HFFc6 (cell line): ENCODE data around the gene TP53BP1. TPM values are rescaled to one million over a fixed set of nuclear protein-coding genes. Genes with fewer than 3 reads are reported as not detected.

ENCODE experiments used
- DNase-seq: peaks from one replicate; pipeline ENCODE4 v3.0.0-alpha.2; 2018
- H3K27ac Mint-ChIP-seq: 2 replicates; pipeline ENCODE4 v1.8.0; 2020; ENCODE audit warnings: mild to moderate bottlenecking, mixed read lengths
- H3K27me3 Mint-ChIP-seq: 2 replicates; pipeline ENCODE4 v1.8.0; 2021; ENCODE audit warnings: mild to moderate bottlenecking, moderate library complexity, mixed read lengths; ENCODE audit not compliant: insufficient read depth
- H3K36me3 Mint-ChIP-seq: 2 replicates; pipeline ENCODE4 v1.8.0; 2021; ENCODE audit warnings: low read depth, mixed read lengths
- H3K4me1 Mint-ChIP-seq: 2 replicates; pipeline ENCODE4 v1.8.0; 2020; ENCODE audit warnings: low read depth, mixed read lengths
- H3K4me3 Mint-ChIP-seq: 2 replicates; pipeline ENCODE4 v1.8.0; 2020; ENCODE audit warnings: mild to moderate bottlenecking, moderate library complexity, mixed read lengths
- H3K9me3 Mint-ChIP-seq: 2 replicates; pipeline ENCODE4 v1.8.0; 2020; ENCODE audit warnings: mild to moderate bottlenecking, mixed read lengths
- total RNA-seq, 6 experiments: library from RNA; stranded (reverse); fragmentation: NEBNext Ultra II Directional; extraction: Animal tissue kit (Norgen Biotek cat#: 25700); gene quantifications; 2 replicates in 1 of 6; 3 replicates in 5 of 6; pipeline ENCODE4 v1.2.3, GENCODE V29; 2021
- TF ChIP-seq, protein P1 (sequence below): fragments of 200-600 bp; sonication (generic); IDR thresholded peaks from 2 replicates; pipeline ENCODE4 v1.5.0; 2021; ENCODE audit warnings: antibody characterized with exemption, mild to moderate bottlenecking

The TP53BP1 gene
- total RNA-seq, 6 experiments from 2014 or later = 44.7 to 49.5 (median 46.4) TPM

DNA sequence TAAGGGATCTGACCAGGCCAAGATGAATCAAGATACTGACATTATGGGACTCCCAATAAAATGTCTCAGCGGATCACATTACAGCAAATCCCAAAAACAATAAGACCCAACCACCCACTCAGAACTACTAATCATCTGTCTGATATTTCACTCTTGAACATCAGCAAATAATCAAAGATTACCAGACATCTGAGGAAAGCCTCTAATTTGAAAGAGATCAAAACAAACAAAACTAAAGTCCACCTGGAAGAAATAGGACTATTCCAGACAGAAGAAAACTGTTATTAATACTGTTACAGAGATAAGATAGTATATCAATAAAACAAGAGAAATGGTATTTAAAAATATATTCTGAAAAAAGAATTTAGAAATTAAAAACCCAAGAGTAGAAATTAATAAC is 29.0 kb downstream of the TP53BP1 start:
- no peak for DNase-seq
- no peak overlapping the region for H3K4me3 Mint-ChIP-seq
- H3K9me3 Mint-ChIP-seq = no peaks in the 10 kb centered on the region
- no peaks in the 10 kb centered on the region for H3K27me3 Mint-ChIP-seq
- H3K4me1 Mint-ChIP-seq = peaks cover 39% of the 10 kb centered on the region
- no peak overlapping the region for H3K27ac Mint-ChIP-seq
- peaks cover 24% of the 10 kb centered on the region for H3K36me3 Mint-ChIP-seq
- TF ChIP-seq, protein P1, sequence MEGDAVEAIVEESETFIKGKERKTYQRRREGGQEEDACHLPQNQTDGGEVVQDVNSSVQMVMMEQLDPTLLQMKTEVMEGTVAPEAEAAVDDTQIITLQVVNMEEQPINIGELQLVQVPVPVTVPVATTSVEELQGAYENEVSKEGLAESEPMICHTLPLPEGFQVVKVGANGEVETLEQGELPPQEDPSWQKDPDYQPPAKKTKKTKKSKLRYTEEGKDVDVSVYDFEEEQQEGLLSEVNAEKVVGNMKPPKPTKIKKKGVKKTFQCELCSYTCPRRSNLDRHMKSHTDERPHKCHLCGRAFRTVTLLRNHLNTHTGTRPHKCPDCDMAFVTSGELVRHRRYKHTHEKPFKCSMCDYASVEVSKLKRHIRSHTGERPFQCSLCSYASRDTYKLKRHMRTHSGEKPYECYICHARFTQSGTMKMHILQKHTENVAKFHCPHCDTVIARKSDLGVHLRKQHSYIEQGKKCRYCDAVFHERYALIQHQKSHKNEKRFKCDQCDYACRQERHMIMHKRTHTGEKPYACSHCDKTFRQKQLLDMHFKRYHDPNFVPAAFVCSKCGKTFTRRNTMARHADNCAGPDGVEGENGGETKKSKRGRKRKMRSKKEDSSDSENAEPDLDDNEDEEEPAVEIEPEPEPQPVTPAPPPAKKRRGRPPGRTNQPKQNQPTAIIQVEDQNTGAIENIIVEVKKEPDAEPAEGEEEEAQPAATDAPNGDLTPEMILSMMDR = no peak

DNA sequence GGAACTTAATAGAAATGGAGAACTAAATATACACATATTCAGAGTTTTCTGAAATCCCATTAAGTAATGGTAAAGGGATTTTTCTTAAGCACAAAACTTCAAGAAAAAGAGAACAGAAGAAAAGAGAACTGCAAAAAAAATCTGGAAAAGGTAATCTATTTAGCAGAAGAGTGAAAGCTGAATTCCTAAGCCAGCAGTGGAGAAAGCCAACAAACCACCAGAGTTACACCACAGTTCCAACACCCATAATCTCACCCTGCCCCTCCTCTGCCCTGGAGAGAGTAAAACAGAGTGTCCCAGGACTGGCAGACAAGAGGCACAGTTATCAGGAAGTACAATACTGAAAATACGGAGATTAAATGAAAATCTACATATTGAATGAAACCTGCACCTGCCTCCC is 29.4 kb downstream of the TP53BP1 start:
- Mint-ChIP-seq H3K36me3 (peaks cover 24% of the 10 kb centered on the region), H3K4me3 (no peak overlapping the region), H3K9me3 (no peaks in the 10 kb centered on the region), H3K27me3 (no peaks in the 10 kb centered on the region), H3K4me1 (peaks cover 39% of the 10 kb centered on the region), H3K27ac (no peak overlapping the region)
- TF ChIP-seq, protein P1 = no peak
- no peak for DNase-seq

DNA sequence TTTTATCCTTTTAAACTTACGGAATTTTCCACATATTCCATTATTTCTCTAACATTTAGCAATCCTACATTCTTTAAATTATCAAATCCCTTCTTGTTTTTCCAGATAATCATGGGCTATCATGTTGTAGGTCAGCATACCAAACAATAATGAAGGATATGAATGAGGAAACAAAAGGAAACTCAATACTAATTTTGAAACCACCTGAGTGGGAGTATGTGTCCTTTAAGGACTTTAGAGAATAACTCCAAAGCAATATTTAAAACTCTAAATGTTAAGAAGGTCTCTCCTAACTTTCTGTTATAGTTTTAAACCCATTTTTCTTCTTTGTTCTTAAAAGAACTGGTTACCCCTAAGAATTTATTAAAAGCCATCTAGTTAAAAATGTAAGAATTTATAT is 43.0 kb downstream of the TP53BP1 start:
- no peak for DNase-seq
- TF ChIP-seq, protein P1 = no peak
- Mint-ChIP-seq H3K4me3 (no peak overlapping the region), H3K9me3 (no peaks in the 10 kb centered on the region), H3K27me3 (peaks cover 2% of the 10 kb centered on the region; the same call in 1 of the 2 replicates), H3K4me1 (no peaks in the 10 kb centered on the region), H3K27ac (no peak overlapping the region), H3K36me3 (peaks cover 14% of the 10 kb centered on the region; the same call in 1 of the 2 replicates)

DNA sequence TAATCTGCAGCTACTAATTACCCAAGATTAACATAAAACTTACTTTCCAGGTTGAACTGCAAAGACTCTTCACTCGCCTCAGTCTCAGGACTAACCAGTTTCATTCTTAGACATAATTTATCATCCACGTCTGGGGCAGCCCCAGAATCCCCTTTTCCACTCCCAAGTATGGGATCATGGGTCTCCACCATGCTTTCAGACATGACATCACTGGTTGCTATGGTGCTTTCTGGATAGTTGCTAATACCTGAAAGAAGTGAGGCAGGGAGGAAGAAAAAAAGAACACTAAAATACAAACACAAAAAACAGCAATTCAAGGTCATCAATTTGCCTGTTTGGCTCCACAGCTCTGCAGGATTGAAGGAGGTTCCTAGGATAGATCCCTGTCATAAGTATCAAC is 46.6 kb downstream of the TP53BP1 start:
- Mint-ChIP-seq H3K4me1 (peaks cover 4% of the 10 kb centered on the region), H3K27ac (no peak overlapping the region), H3K36me3 (peaks cover 13% of the 10 kb centered on the region; the same call in 1 of the 2 replicates), H3K9me3 (no peaks in the 10 kb centered on the region), H3K27me3 (peaks cover 2% of the 10 kb centered on the region; the same call in 1 of the 2 replicates), H3K4me3 (no peak overlapping the region)
- TF ChIP-seq, protein P1 = no peak
- DNase-seq = no peak

DNA sequence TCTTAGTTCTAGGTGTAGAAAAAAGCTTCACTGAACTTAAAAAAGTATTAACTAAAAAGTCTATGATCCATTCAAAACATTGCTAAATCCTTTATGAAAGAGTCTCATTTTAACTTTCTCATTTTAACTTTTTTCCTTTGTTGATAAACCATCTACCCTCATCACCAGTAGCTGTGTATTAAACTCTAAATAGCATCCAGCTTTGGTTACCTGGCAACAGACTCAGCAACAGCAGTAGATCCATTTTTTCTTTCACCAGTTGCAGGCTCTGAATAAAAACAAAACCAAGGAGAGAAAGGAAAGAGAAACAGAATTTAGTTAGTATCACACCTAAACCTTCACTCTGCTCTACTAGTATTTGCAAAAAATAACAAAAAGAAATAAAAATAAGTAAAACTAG is 51.6 kb downstream of the TP53BP1 start:
- Mint-ChIP-seq H3K36me3 (peaks cover 11% of the 10 kb centered on the region), H3K27me3 (peaks cover 2% of the 10 kb centered on the region; the same call in 1 of the 2 replicates), H3K27ac (peak overlapping the region; percentile 96), H3K4me1 (peaks cover 15% of the 10 kb centered on the region), H3K4me3 (peak overlapping the region; percentile 51), H3K9me3 (no peaks in the 10 kb centered on the region)
- peak; percentile 47 for DNase-seq
- TF ChIP-seq, protein P1 = no peak
